Ishikawa (cell line): ENCODE results near the gene SCAPER.

ENCODE experiments used
- CEBPB ChIP-seq: IDR thresholded peaks from 2 replicates; pipeline ENCODE4 v1.6.1; 2012
- CREB1 ChIP-seq: IDR thresholded peaks from 2 replicates; pipeline ENCODE4 v1.6.1; 2012; ENCODE audit warnings: low read depth
- EGR1 ChIP-seq: IDR thresholded peaks from 2 replicates; pipeline ENCODE4 v1.6.1; 2012
- EP300 ChIP-seq: IDR thresholded peaks from 2 replicates; pipeline ENCODE4 v1.6.1; 2012; ENCODE audit warnings: borderline replicate concordance
- FOXM1 ChIP-seq: IDR thresholded peaks from 2 replicates; pipeline ENCODE4 v1.6.1; 2012; ENCODE audit warnings: low read depth, borderline replicate concordance
- MAX ChIP-seq: IDR thresholded peaks from 2 replicates; pipeline ENCODE4 v1.6.1; 2012
- NFIC ChIP-seq: IDR thresholded peaks from 2 replicates; pipeline ENCODE4 v1.6.1; 2012
- RAD21 ChIP-seq: IDR thresholded peaks from 2 replicates; pipeline ENCODE4 v1.6.1; 2012; ENCODE audit warnings: low read depth
- TAF1 ChIP-seq: IDR thresholded peaks from 2 replicates; pipeline ENCODE4 v1.6.1; 2012; ENCODE audit warnings: low read depth, mild to moderate bottlenecking
- TCF12 ChIP-seq: IDR thresholded peaks from 2 replicates; pipeline ENCODE4 v1.6.1; 2012; ENCODE audit warnings: low read depth
- TEAD4 ChIP-seq: IDR thresholded peaks from 2 replicates; pipeline ENCODE4 v1.6.1; 2012
- USF1 ChIP-seq: IDR thresholded peaks from 2 replicates; pipeline ENCODE4 v1.6.1; 2012
- YY1 ChIP-seq: IDR thresholded peaks from 2 replicates; pipeline ENCODE4 v1.6.1; 2012; ENCODE audit warnings: low read depth
- ZBTB7A ChIP-seq: IDR thresholded peaks from 2 replicates; pipeline ENCODE4 v1.6.1; 2012; ENCODE audit warnings: low read depth
- TF ChIP-seq, protein P1 (sequence below): IDR thresholded peaks from 2 replicates; pipeline ENCODE4 v1.6.1; 2012; ENCODE audit warnings: low read depth, mild to moderate bottlenecking

Gene SCAPER

GRCh38 chr15:76440441-76440840 is 464.7 kb downstream of the SCAPER start:
- TF ChIP-seq, protein P1, sequence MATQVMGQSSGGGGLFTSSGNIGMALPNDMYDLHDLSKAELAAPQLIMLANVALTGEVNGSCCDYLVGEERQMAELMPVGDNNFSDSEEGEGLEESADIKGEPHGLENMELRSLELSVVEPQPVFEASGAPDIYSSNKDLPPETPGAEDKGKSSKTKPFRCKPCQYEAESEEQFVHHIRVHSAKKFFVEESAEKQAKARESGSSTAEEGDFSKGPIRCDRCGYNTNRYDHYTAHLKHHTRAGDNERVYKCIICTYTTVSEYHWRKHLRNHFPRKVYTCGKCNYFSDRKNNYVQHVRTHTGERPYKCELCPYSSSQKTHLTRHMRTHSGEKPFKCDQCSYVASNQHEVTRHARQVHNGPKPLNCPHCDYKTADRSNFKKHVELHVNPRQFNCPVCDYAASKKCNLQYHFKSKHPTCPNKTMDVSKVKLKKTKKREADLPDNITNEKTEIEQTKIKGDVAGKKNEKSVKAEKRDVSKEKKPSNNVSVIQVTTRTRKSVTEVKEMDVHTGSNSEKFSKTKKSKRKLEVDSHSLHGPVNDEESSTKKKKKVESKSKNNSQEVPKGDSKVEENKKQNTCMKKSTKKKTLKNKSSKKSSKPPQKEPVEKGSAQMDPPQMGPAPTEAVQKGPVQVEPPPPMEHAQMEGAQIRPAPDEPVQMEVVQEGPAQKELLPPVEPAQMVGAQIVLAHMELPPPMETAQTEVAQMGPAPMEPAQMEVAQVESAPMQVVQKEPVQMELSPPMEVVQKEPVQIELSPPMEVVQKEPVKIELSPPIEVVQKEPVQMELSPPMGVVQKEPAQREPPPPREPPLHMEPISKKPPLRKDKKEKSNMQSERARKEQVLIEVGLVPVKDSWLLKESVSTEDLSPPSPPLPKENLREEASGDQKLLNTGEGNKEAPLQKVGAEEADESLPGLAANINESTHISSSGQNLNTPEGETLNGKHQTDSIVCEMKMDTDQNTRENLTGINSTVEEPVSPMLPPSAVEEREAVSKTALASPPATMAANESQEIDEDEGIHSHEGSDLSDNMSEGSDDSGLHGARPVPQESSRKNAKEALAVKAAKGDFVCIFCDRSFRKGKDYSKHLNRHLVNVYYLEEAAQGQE: no peak
- TF ChIP-seq YY1 (no peak), EP300 (no peak), NFIC (no peak), EGR1 (no peak), ZBTB7A (no peak), RAD21 (no peak), TAF1 (no peak), USF1 (no peak), TCF12 (no peak), FOXM1 (no peak), MAX (no peak), CEBPB (no peak)

DNA sequence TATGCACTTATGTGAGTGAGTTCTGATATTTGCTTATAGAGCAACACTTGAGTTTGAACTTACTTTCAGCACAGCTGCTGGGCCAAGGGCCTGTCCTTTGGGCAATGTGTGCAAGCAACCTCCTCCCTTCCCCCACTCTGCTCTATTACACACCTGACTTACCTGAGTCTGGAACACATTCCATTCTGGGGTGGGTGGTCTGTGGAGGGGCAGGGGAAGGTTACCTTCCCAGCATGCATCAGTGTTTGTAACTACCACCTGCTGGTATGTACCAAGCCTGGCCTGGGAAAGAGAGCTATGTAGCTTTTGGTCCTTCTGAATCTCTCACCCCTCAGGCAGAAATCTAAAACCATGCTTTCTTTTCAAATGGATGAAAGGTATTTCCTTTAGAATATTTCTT is 465.6 kb downstream of the SCAPER start:
- TF ChIP-seq TEAD4 (peak; percentile 46; the same call in 1 of the 2 replicates), CEBPB (no peak)

DNA sequence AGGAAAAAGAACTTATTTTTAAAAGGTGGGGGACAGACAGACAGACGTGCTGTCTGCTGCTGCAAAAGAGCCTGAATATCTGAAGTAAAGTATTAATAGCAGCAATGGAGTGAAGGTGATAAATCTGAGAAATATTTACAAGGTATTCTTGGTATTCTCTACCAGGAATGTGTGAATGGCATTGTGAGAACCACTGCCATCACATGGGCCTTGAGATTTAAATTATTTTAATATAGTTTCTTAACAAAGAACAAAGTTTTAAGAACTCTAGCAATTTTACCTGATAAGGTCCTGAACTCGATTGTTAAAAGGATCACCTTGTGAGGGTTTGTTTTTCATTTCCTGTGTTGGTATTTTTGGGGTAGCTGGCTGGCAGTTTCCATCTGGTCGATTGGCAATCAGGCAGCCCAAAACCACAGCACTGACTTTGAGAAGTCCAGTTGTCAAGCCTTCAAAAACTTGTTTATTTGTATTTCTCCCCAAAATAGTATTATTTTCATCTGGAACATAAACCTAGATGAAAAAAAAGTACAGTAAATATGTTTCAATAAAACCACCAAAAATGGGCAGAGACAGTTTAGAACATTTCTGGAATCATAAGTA is 471.2 kb downstream of the SCAPER start:
- TF ChIP-seq TEAD4: peak; percentile 90
- TF ChIP-seq EP300: peak; percentile 25; the same call in 1 of the 2 replicates
- TF ChIP-seq CEBPB: no peak
- TF ChIP-seq USF1: no peak

DNA sequence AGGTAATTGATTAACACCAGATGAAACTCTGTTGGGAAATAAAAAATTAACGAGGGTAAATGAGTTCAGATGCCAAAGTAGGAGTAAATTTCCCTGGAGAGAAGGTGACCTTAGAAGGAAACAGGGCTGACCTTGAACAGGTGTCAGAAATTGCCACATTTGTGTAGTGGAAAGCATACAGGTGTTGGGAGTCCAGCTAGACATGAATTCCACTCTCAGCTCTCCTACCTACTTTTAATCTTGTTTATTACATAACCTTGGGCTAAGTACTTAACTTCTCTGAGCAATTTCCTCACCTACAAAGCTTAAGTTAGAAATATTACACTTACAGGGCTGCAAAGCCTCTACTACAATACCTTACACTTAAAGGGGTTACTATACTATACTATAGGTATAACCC is 472.5 kb downstream of the SCAPER start:
- TF ChIP-seq ZBTB7A (no peak), TEAD4 (no peak), YY1 (no peak), RAD21 (no peak), CEBPB (no peak), FOXM1 (no peak), EP300 (no peak), TCF12 (no peak), CREB1 (no peak), USF1 (no peak), MAX (no peak), TAF1 (no peak), EGR1 (no peak)
- TF ChIP-seq, protein P1: no peak

GRCh38 chr15:76431971-76432370 is 473.2 kb downstream of the SCAPER start:
- TF ChIP-seq, protein P1: no peak
- no peak for TF ChIP-seq RAD21
- TF ChIP-seq TEAD4: no peak
- TF ChIP-seq MAX: peak; percentile 55
- TF ChIP-seq CEBPB: no peak
- no peak for TF ChIP-seq YY1
- TF ChIP-seq CREB1: no peak
